Inflammatory macrophage treated with lipopolysaccharide for 1 hour (primary cell): ENCODE data around the gene DECR2.
"Not testable (repeated sequence)": the region's sequence is repeated elsewhere in the genome, so short reads cannot be mapped to it uniquely, and the experiment has no call there.

ENCODE experiments used
- DNase-seq, 2 donors: peaks; one replicate each; pipeline ENCODE4 v3.0.0-alpha.2; 2020 to 2022

The DECR2 gene

GRCh38 chr16:405548-406506 lies 4.1 kb downstream of the DECR2 start:
- no peak for DNase-seq

GRCh38 chr16:407253-407652 lies 5.6 kb downstream of the DECR2 start:
- DNase-seq, result no peak

- no peak for DNase-seq
Measured at GRCh38 chr16:410516-411178, 9.0 kb downstream of the DECR2 start.

- no peak for DNase-seq
Measured at GRCh38 chr16:411576-412265, 10.0 kb downstream of the DECR2 start.

GRCh38 chr16:414395-415169 lies 12.9 kb downstream of the DECR2 start:
- DNase-seq, result no peak

- not testable (repeated sequence) for DNase-seq
Measured at GRCh38 chr16:415170-415498, 13.4 kb downstream of the DECR2 start.

GRCh38 chr16:422179-422578 lies 20.5 kb downstream of the DECR2 start:
- DNase-seq, result not testable (repeated sequence)

GRCh38 chr16:424033-424622 lies 22.4 kb downstream of the DECR2 start:
- DNase-seq, result peak; percentile 20 to 33

- peak; percentile 16 to 17 for DNase-seq
Measured at GRCh38 chr16:424623-425081, 23.0 kb downstream of the DECR2 start.

- peak; percentile 43 to 47 for DNase-seq
Measured at GRCh38 chr16:425082-425718, 23.5 kb downstream of the DECR2 start, which contains the start of gene RAB11FIP3. RAB11FIP3 (plus strand) TSS chr16:425649; CDS start chr16:426007, 358 bp downstream.

- no peak for DNase-seq
Measured at GRCh38 chr16:425740-426114, 24.0 kb downstream of the DECR2 start.

- peak in 1 of 2 donors; percentile 7 for DNase-seq
Measured at GRCh38 chr16:426115-426905, 24.6 kb downstream of the DECR2 start.

GRCh38 chr16:426906-427249 lies 25.2 kb downstream of the DECR2 start:
- no peak for DNase-seq

- no peak for DNase-seq
Measured at GRCh38 chr16:427250-427649, 25.6 kb downstream of the DECR2 start.

GRCh38 chr16:430904-431303 lies 29.2 kb downstream of the DECR2 start:
- DNase-seq, result no peak

- no peak for DNase-seq
Measured at GRCh38 chr16:440627-441026, 38.9 kb downstream of the DECR2 start.

GRCh38 chr16:441447-441846 lies 39.8 kb downstream of the DECR2 start:
- DNase-seq, result no peak

- DNase-seq, result no peak
Measured at GRCh38 chr16:442976-443375, 41.3 kb downstream of the DECR2 start.

- no peak for DNase-seq
Measured at GRCh38 chr16:444027-444426, 42.3 kb downstream of the DECR2 start.

GRCh38 chr16:445566-445965 lies 43.9 kb downstream of the DECR2 start:
- no peak for DNase-seq

GRCh38 chr16:450385-450784 lies 48.7 kb downstream of the DECR2 start:
- peak in 1 of 2 donors; percentile 2 for DNase-seq
